Neural cell (in vitro differentiated cells): ENCODE results near the gene AGO3. TPM values are rescaled to one million over a fixed set of nuclear protein-coding genes. Genes with fewer than 3 reads are reported as not detected.

Source experiments
- H2AFZ ChIP-seq: fragments of 200-600, 300-800 bp; sonication (generic), shearing (Covaris generic); 2 replicates; pipeline ENCODE4 v1.6.0; 2014; ENCODE audit warnings: low read depth, mild to moderate bottlenecking, antibody characterized with exemption, low read length, moderate library complexity
- H3F3A ChIP-seq: fragments of 200-600 bp; shearing (Covaris generic); 2 replicates; pipeline ENCODE4 v1.6.1; 2016; ENCODE audit warnings: mild to moderate bottlenecking, moderate library complexity, mixed read lengths, antibody characterized with exemption, low read length; ENCODE audit not compliant: insufficient read depth, poor library complexity, severe bottlenecking
- H3K27ac ChIP-seq: fragments of 200-600, 300-800 bp; sonication (generic), shearing (Covaris generic); 2 replicates; pipeline ENCODE4 v1.5.1; 2014; ENCODE audit warnings: mild to moderate bottlenecking, low read length, moderate library complexity
- H3K27me3 ChIP-seq: fragments of 300-800, 200-600 bp; sonication (generic), shearing (Covaris generic); 2 replicates; pipeline ENCODE4 v1.6.0; 2014; ENCODE audit warnings: mild to moderate bottlenecking, low read depth, low read length, moderate library complexity; ENCODE audit not compliant: insufficient read depth
- H3K36me3 ChIP-seq: fragments of 300-800, 200-600 bp; sonication (generic), shearing (Covaris generic); 2 replicates; pipeline ENCODE4 v1.5.1; 2014; ENCODE audit warnings: mild to moderate bottlenecking, antibody characterized with exemption, low read length, moderate library complexity; ENCODE audit not compliant: insufficient read depth
- H3K4me2 ChIP-seq: fragments of 300-800, 200-600 bp; sonication (generic), shearing (Covaris generic); 2 replicates; pipeline ENCODE4 v1.6.0; 2014; ENCODE audit warnings: mild to moderate bottlenecking, low read length
- H3K4me3 ChIP-seq: fragments of 300-800, 200-600 bp; sonication (generic), shearing (Covaris generic); 2 replicates; pipeline ENCODE4 v1.5.1; 2014; ENCODE audit warnings: mild to moderate bottlenecking, low read length, moderate library complexity
- H3K79me2 ChIP-seq: fragments of 200-600 bp; shearing (Covaris generic); replicated peaks from 2 replicates; pipeline ENCODE4 v1.6.0; 2014; ENCODE audit warnings: mild to moderate bottlenecking, low read length, moderate library complexity; ENCODE audit not compliant: insufficient read depth
- H3K9ac ChIP-seq: fragments of 300-800, 200-600 bp; sonication (generic), shearing (Covaris generic); 2 replicates; pipeline ENCODE4 v1.6.1; 2016; ENCODE audit warnings: mild to moderate bottlenecking, low read length, mixed read lengths
- H3K9me2 ChIP-seq: fragments of 200-600 bp; shearing (Covaris generic); 2 replicates; pipeline ENCODE4 v1.6.1; 2016; ENCODE audit warnings: mild to moderate bottlenecking, low read length, mixed read lengths; ENCODE audit not compliant: insufficient read depth
- H3K9me3 ChIP-seq: fragments of 200-600, 300-800 bp; sonication (generic), shearing (Covaris generic); 2 replicates; pipeline ENCODE4 v1.6.1; 2016; ENCODE audit warnings: mild to moderate bottlenecking, mixed run types, low read length, moderate library complexity, mixed read lengths
- H4K20me1 ChIP-seq: fragments of 200-600 bp; shearing (Covaris generic); 2 replicates; pipeline ENCODE4 v1.6.1; 2016; ENCODE audit warnings: mild to moderate bottlenecking, mixed run types; ENCODE audit not compliant: insufficient read depth
- EP300 ChIP-seq: fragments of 450-650 bp; conservative IDR thresholded peaks from 2 replicates; pipeline ENCODE4 v1.6.1; 2014; ENCODE audit warnings: antibody characterized with exemption, mild to moderate bottlenecking, moderate library complexity; ENCODE audit not compliant: poor library complexity, severe bottlenecking
- EZH2 ChIP-seq: fragments of 200-600, 300-800 bp; shearing (Covaris generic), sonication (generic); IDR thresholded peaks from 2 replicates; pipeline ENCODE4 v1.6.1; 2014; ENCODE audit warnings: antibody characterized with exemption, low read length, borderline replicate concordance, mild to moderate bottlenecking; ENCODE audit not compliant: insufficient read depth, poor library complexity, severe bottlenecking
- POLR2AphosphoS5 ChIP-seq: IDR thresholded peaks from 2 replicates; pipeline ENCODE4 v1.6.1; 2012
- RAD21 ChIP-seq: fragments of 450-650 bp; conservative IDR thresholded peaks from 2 replicates; pipeline ENCODE4 v1.6.1; 2014; ENCODE audit warnings: antibody characterized with exemption, mild to moderate bottlenecking, moderate library complexity
- REST ChIP-seq: IDR thresholded peaks from 2 replicates; pipeline ENCODE4 v1.6.1; 2012; ENCODE audit warnings: borderline replicate concordance
- SMC3 ChIP-seq: fragments of 450-650 bp; conservative IDR thresholded peaks from 2 replicates; pipeline ENCODE4 v1.6.1; 2014; ENCODE audit warnings: antibody characterized with exemption, mild to moderate bottlenecking, moderate library complexity; ENCODE audit not compliant: poor library complexity
- TAF1 ChIP-seq: IDR thresholded peaks from 2 replicates; pipeline ENCODE4 v1.6.1; 2012; ENCODE audit warnings: low read depth
- polyA plus RNA-seq: library from polyadenylated mRNA; depleted of rRNA; stranded (reverse); fragments of >200 nt; gene quantifications from 2 replicates; pipeline ENCODE4 v1.2.3, GENCODE V29; 2014

The AGO3 gene
- polyA plus RNA-seq, 1 donor from 2014 or later, result 9.4 TPM

GRCh38 chr1:36092798-36093185 lies 161.9 kb downstream of the AGO3 start:
- no peak overlapping the region for H3K27ac ChIP-seq
- peaks cover 16% of the 10 kb centered on the region for H3K79me2 ChIP-seq
- H2AFZ ChIP-seq, result no peak overlapping the region
- H4K20me1 ChIP-seq, result no peaks in the 10 kb centered on the region
- H3K4me3 ChIP-seq, result no peak overlapping the region
- no peaks in the 10 kb centered on the region for H3K9me2 ChIP-seq
- no peaks in the 10 kb centered on the region for H3K27me3 ChIP-seq
- H3K9ac ChIP-seq, result no peak overlapping the region
- TF ChIP-seq TAF1 (no peak), RAD21 (no peak), REST (no peak), POLR2AphosphoS5 (no peak), EP300 (no peak)
- H3K36me3 ChIP-seq, result no peaks in the 10 kb centered on the region
- H3F3A ChIP-seq, result no peaks in the 10 kb centered on the region
- no peaks in the 10 kb centered on the region for H3K9me3 ChIP-seq
- H3K4me2 ChIP-seq, result no peak overlapping the region

- Histone ChIP-seq H3K9me2 (no peaks in the 10 kb centered on the region), H3K79me2 (peaks cover 16% of the 10 kb centered on the region), H3F3A (no peaks in the 10 kb centered on the region), H3K9ac (no peak overlapping the region), H3K36me3 (no peaks in the 10 kb centered on the region), H3K4me2 (no peak overlapping the region), H3K4me3 (no peak overlapping the region), H3K27ac (no peak overlapping the region), H4K20me1 (no peaks in the 10 kb centered on the region), H2AFZ (no peak overlapping the region), H3K9me3 (no peaks in the 10 kb centered on the region), H3K27me3 (no peaks in the 10 kb centered on the region)
- TF ChIP-seq REST, result no peak
These were observed 162.3 kb downstream of the AGO3 start for GRCh38 chr1:36093226-36093625.

GRCh38 chr1:36093929-36094328 lies 163.0 kb downstream of the AGO3 start:
- H4K20me1 ChIP-seq, result no peaks in the 10 kb centered on the region
- no peaks in the 10 kb centered on the region for H3F3A ChIP-seq
- H2AFZ ChIP-seq, result no peak overlapping the region
- H3K9me2 ChIP-seq, result no peaks in the 10 kb centered on the region
- H3K9me3 ChIP-seq, result no peaks in the 10 kb centered on the region
- H3K9ac ChIP-seq, result no peak overlapping the region
- no peak overlapping the region for H3K4me2 ChIP-seq
- no peak overlapping the region for H3K4me3 ChIP-seq
- H3K36me3 ChIP-seq, result no peaks in the 10 kb centered on the region
- H3K27ac ChIP-seq, result no peak overlapping the region
- H3K27me3 ChIP-seq, result no peaks in the 10 kb centered on the region
- H3K79me2 ChIP-seq, result peaks cover 16% of the 10 kb centered on the region
- no peak for TF ChIP-seq POLR2AphosphoS5
- TF ChIP-seq EZH2, result no peak
- no peak for TF ChIP-seq REST
- TF ChIP-seq SMC3, result no peak
